ENCODE results near the gene KIRREL3. TPM values are rescaled to one million over a fixed set of nuclear protein-coding genes. Genes with fewer than 3 reads are reported as not detected.
A peak's percentile ranks its signal among the peaks of the same experiment; 100 is the strongest.

KIRREL3 gene
- total and polyA plus RNA-seq, 8 donors = 0.06 to 1.1 (median 0.26) TPM; not detected in 2

DNA sequence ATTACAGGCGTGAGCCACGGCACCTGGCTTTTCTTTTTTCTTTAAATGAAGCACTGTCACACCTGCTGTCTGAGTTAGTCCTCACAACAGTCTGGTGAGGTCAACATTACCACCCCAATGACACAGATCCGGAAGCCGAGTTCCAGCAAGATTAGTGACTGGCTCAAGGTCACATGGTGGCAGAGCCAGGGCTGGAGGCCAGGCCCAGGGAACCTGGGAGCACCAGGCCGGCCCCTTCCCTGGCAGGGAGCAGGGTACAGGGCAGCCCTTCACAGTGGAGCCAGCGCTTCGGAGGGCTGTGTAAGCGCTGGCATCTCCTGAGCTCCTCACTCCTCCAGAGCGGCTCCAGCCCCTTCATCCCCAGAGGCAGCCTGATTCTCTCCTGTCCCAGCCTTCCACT, 526.4 kb downstream of the KIRREL3 start:
- ATAC-seq = peak; percentile 87 to 98 (median 96)
- Histone ChIP-seq H3K36me3 (no peaks in the 10 kb centered on the region), H3K4me3 (no peak overlapping the region), H3K27ac (peak overlapping the region; percentile 42 to 62 (median 50)), H3K27me3 (no peaks in the 10 kb centered on the region), H3K9me3 (no peaks in the 10 kb centered on the region), H3K4me1 (no peaks in the 10 kb centered on the region)
- peak; percentile 78 to 93 (median 87) for DNase-seq
- no peak for FAIRE-seq
- TF ChIP-seq, protein P1, sequence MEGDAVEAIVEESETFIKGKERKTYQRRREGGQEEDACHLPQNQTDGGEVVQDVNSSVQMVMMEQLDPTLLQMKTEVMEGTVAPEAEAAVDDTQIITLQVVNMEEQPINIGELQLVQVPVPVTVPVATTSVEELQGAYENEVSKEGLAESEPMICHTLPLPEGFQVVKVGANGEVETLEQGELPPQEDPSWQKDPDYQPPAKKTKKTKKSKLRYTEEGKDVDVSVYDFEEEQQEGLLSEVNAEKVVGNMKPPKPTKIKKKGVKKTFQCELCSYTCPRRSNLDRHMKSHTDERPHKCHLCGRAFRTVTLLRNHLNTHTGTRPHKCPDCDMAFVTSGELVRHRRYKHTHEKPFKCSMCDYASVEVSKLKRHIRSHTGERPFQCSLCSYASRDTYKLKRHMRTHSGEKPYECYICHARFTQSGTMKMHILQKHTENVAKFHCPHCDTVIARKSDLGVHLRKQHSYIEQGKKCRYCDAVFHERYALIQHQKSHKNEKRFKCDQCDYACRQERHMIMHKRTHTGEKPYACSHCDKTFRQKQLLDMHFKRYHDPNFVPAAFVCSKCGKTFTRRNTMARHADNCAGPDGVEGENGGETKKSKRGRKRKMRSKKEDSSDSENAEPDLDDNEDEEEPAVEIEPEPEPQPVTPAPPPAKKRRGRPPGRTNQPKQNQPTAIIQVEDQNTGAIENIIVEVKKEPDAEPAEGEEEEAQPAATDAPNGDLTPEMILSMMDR (IDR thresholded peaks at IDR 0.05) = no peak
- intact Hi-C loops (cut with DNase I) = no loop called here
- WGBS, 2 donors = 47 to 50% methylated on average over 9 of the region's 9 CpGs

DNA sequence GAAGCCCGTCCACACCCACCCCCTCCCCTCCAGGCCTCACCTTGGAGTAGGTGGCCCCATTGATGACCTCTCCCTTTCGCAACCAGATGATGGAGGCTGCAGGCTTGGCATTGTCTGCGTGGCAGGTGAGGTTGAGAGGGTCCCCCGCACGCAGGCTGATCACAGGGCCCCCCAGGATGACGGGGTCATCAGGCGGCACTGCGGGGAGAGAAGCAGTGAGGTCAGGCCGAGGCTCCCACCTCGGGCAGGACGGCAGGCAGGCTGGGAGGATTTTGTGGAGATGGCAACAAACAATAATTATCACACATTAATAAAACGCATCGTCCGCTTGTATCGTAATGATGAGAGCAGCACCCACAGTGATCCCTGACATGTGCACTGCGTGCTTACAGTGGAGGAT, 527.3 kb downstream of the KIRREL3 start:
- 92% methylated on average over 16 of the region's 16 CpGs for WGBS, 2 donors
- Histone ChIP-seq H3K27me3 (no peaks in the 10 kb centered on the region), H3K27ac (no peak overlapping the region), H3K9me3 (no peaks in the 10 kb centered on the region), H3K36me3 (no peaks in the 10 kb centered on the region), H3K4me3 (no peak overlapping the region), H3K4me1 (no peaks in the 10 kb centered on the region)
- ATAC-seq (no peak), FAIRE-seq (no peak), DNase-seq (peak in 2 of 6 donors; percentile 25 to 65)
- TF ChIP-seq, protein P1 (IDR thresholded peaks at IDR 0.05) = no peak
- intact Hi-C loops (cut with DNase I) = no loop called here

DNA sequence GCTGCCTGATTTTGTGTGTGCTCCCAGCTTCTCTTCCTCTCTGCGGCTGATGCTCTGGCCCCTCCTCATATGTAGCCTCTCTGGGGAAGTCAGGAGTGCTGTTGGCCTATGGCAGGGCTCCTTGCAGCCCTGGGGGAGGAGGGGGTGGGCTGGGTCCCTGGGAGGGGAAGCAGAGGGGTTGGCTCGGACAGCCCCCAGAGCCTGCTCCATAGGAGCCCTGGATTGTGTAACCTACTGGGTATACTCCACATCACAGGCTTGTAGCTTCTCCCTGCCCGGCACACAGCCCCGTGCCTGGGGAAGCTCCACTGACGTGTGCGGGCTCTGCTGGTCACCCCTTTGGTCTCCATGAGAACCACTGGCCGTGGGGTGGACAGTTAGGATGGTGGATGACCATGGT, 531.3 kb downstream of the KIRREL3 start:
- no peaks in the 10 kb centered on the region for H3K4me1 ChIP-seq
- no peaks in the 10 kb centered on the region for H3K9me3 ChIP-seq
- TF ChIP-seq, protein P1 (IDR thresholded peaks at IDR 0.05) = no peak
- no peak overlapping the region for H3K4me3 ChIP-seq
- intact Hi-C loops (cut with DNase I) = no loop called here
- WGBS, 2 donors = 77 to 80% methylated on average over 7 of the region's 7 CpGs
- no peak overlapping the region for H3K27ac ChIP-seq
- ATAC-seq = no peak
- FAIRE-seq = no peak
- H3K36me3 ChIP-seq = no peaks in the 10 kb centered on the region
- no peaks in the 10 kb centered on the region for H3K27me3 ChIP-seq
- DNase-seq = no peak

DNA sequence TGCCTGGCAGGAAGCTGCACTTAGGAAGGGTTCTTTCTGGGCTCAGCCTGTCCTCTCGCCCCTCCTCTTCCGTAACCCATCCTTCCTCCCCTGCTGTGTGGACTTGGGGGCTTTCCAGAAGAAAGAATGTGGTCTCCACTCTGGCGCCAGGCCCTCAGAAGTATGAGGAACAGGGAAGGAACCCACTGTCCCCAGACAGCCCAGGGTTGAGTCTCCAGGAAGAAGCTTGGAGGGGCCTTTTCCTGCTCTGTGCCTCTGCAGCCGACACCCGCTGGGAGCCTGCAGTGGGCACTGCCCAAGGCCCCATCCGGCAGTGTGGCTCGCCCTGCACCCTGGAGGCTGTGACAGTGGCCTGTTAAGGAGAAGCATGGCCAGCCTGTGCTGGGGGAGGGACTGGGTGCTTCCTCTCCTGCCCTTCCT, 532.5 kb downstream of the KIRREL3 start:
- Histone ChIP-seq H3K27ac (no peak overlapping the region), H3K4me3 (no peak overlapping the region), H3K27me3 (no peaks in the 10 kb centered on the region), H3K9me3 (no peaks in the 10 kb centered on the region), H3K36me3 (no peaks in the 10 kb centered on the region), H3K4me1 (no peaks in the 10 kb centered on the region)
- TF ChIP-seq, protein P1 (IDR thresholded peaks at IDR 0.05) = no peak
- ATAC-seq = peak in 2 of 4 donors; percentile 16 to 49
- 75 to 81% methylated on average over 7 of the region's 7 CpGs for WGBS, 2 donors
- FAIRE-seq = no peak
- intact Hi-C loops (cut with DNase I) = no loop called here
- no peak for DNase-seq

DNA sequence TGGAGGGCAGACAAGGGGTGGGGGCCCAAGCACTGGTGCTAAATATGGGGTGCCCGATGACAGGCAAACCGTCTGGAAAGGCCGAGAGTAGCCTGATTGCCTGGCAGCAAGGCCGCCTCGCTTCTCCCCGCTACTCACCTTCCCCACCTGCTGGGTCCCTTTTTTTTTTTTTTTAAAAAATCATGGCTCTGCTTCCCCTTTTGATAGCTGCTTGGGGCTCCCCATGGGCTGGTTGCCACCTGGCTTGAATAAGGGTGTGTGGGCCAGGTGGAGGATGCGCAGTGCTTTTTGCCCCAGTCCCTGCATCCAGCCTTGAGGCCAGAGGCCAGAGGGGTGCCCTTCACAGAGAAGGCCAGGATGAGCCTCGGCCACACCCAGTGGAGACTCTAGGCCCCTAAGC, 533.1 kb downstream of the KIRREL3 start:
- Histone ChIP-seq H3K27me3 (no peaks in the 10 kb centered on the region), H3K9me3 (no peaks in the 10 kb centered on the region), H3K4me1 (no peaks in the 10 kb centered on the region), H3K27ac (no peak overlapping the region), H3K36me3 (no peaks in the 10 kb centered on the region), H3K4me3 (no peak overlapping the region)
- FAIRE-seq = no peak
- DNase-seq = no peak
- intact Hi-C loops (cut with DNase I) = no loop called here
- TF ChIP-seq, protein P1 (IDR thresholded peaks at IDR 0.05) = no peak
- ATAC-seq = no peak
- 88 to 91% methylated on average over 8 of the region's 8 CpGs for WGBS, 2 donors

Data from pancreas (tissue), 10 donors.